MCF 10A (cell line): ENCODE data around the gene ADGRG6. TPM values are rescaled to one million over a fixed set of nuclear protein-coding genes. Genes with fewer than 3 reads are reported as not detected.
A peak's percentile ranks its signal among the peaks of the same experiment; 100 is the strongest.

Experiments used
- Bru-seq: library from RNA; stranded (reverse); fragments of 400-500 nt; gene quantifications from one replicate; lab custom pipeline; 2021; lab: Mats Ljungman, UMichigan
- BruChase-seq, 2 experiments: library from RNA; stranded (reverse); fragments of 400-500 nt; gene quantifications; one replicate each; lab custom pipeline; 2021; lab: Mats Ljungman, UMichigan
- BruUV-seq: library from RNA; stranded (reverse); fragments of 400-500 nt; replicated peaks from 2 replicates; lab custom pipeline; 2021; lab: Mats Ljungman, UMichigan
- CTCF ChIA-PET: fragments of 300-600 bp; sonication (Branson Sonifier 250); formaldehyde crosslinking; extraction: SDS; loops from one replicate; lab custom pipeline; 2021; ENCODE audit warnings: antibody characterized with exemption, inconsistent platforms; lab: Yijun Ruan, JAX
- POLR2A ChIA-PET: fragments of 300-600, 350-650 bp; sonication (Branson Sonifier 250); formaldehyde crosslinking; extraction: SDS; loops from one replicate; lab custom pipeline; 2020; ENCODE audit warnings: antibody characterized with exemption, inconsistent platforms; lab: Yijun Ruan, JAX
- DNase-seq: peaks from one replicate; pipeline ENCODE4 v3.0.0-alpha.2; 2018; ENCODE audit not compliant: unreplicated experiment
- H3K27ac Mint-ChIP-seq: one replicate; pipeline ENCODE4 v1.8.0; 2022; ENCODE audit warnings: mild to moderate bottlenecking, low read depth, mixed read lengths; ENCODE audit not compliant: unreplicated experiment
- H3K27me3 Mint-ChIP-seq: one replicate; pipeline ENCODE4 v1.8.0; 2022; ENCODE audit warnings: mixed read lengths; ENCODE audit not compliant: insufficient read depth, unreplicated experiment
- H3K36me3 Mint-ChIP-seq: one replicate; pipeline ENCODE4 v1.8.0; 2022; ENCODE audit warnings: mild to moderate bottlenecking, moderate library complexity, mixed read lengths; ENCODE audit not compliant: insufficient read depth, unreplicated experiment
- H3K4me1 Mint-ChIP-seq: one replicate; pipeline ENCODE4 v1.8.0; 2022; ENCODE audit warnings: mixed read lengths; ENCODE audit not compliant: insufficient read depth, unreplicated experiment
- H3K4me3 Mint-ChIP-seq: one replicate; pipeline ENCODE4 v1.8.0; 2022; ENCODE audit warnings: mild to moderate bottlenecking, moderate library complexity, mixed read lengths; ENCODE audit not compliant: unreplicated experiment
- H3K9me3 Mint-ChIP-seq: one replicate; pipeline ENCODE4 v1.8.0; 2022; ENCODE audit warnings: mixed read lengths; ENCODE audit not compliant: unreplicated experiment
- intact Hi-C: fragments of 100-400 bp; cut with micrococcal nuclease; formaldehyde crosslinking; loops from 2 replicates; pipeline ENCODE4 v1.14.1; 2022
- long read RNA-seq: library from polyadenylated mRNA; stranded (forward); transcript quantifications from one replicate; pipeline ENCODE4 v2.0.0, GENCODE V29; 2022
- total RNA-seq: library from RNA; stranded (reverse); gene quantifications from 2 replicates; pipeline ENCODE4 v1.2.3, GENCODE V29; 2022
- TF ChIP-seq, protein P1 (sequence below): fragments of 200-600 bp; IDR thresholded peaks from one replicate; pipeline ENCODE4 v1.8.0; 2022; ENCODE audit warnings: antibody characterized with exemption, mild to moderate bottlenecking; ENCODE audit not compliant: unreplicated experiment

ADGRG6 gene
- 28.8 and 44.2 TPM in 2 replicates for total RNA-seq
- percentile 70 among the genes with signal in this experiment for Bru-seq, nascent RNA
- BruChase-seq, experiment 1, labeled RNA remaining after a 6-hour chase = percentile 66 among the genes with signal in this experiment
- percentile 63 among the genes with signal in this experiment for BruChase-seq, experiment 2, labeled RNA remaining after a 2-hour chase
- long read RNA-seq, full-length matches to known transcripts = 25 of 46 reads
- long read RNA-seq, partial matches to known transcripts = 8 of 46 reads
- long read RNA-seq, other reads (novel, unspliced or antisense) = 13 of 46 reads

DNA sequence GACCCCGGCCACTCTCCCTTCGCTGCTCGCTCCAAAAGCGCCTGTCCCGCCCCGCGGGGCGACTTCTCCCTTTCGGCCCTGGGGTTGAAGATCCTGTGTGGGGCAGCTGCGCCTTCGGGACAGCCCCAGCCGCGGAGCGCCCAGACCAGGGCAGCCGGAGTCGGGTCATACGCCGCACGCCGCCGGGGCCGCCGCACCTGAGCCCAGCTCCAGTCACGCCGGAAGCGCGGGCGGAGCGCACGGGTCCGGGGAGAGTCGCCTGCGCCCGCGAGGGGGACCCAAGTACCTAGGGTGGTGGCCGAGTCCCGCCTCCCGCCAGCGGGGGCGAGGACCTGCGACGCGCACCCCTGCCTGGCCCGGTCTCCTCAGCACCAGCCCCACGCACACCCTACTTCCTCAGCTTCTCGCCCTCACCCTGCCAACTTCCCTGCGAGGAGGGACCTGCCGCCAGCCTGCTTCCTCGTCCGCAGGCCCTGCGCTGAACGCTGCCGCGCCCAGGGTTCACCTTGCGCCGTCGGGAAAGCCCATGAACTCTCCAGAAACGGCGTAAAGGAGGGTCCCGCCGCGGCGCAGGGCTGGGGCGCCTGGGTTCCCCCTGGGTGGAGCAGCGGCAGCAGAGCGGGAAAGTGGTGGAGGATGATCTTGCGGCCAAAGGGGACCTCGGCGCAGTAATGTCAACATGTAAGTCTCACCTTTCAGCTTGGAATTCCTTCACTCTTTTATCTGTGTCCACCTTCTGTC lies at the start of gene ADGRG6:
ADGRG6 (plus strand) TSS at position 357 of the 741 bp plus-strand sequence; CDS start at position 680, 323 bp downstream.
- ChIA-PET POLR2A (interaction anchor here (0.5 to 6.3 kb wide), 24 partner anchors 8 to 1447 kb away, joined by 3 to 102 read pairs (median 4); partner anchors contain the start of gene VTA1), CTCF (interaction anchor here (0.7 to 2.3 kb wide), 14 partner anchors 17 to 163 kb away, joined by 3 to 13 read pairs (median 5); no protein-coding TSS in a partner anchor)
- DNase-seq = peak; percentile 66
- H3K4me3 Mint-ChIP-seq = peak within 1 kb of the TSS; percentile 87
- BruUV-seq = no TSS peak
- H3K27me3 Mint-ChIP-seq = no peaks in the 10 kb centered on the region
- intact Hi-C loops = loop anchor here (1.0 to 2.0 kb wide), 2 partner anchors 76 to 155 kb away; partner anchors contain the start of genes NMBR and VTA1
- peaks cover 35% of the 10 kb centered on the region for H3K4me1 Mint-ChIP-seq
- H3K9me3 Mint-ChIP-seq = no peaks in the 10 kb centered on the region
- no peaks in the 10 kb centered on the region for H3K36me3 Mint-ChIP-seq
- TF ChIP-seq, protein P1, sequence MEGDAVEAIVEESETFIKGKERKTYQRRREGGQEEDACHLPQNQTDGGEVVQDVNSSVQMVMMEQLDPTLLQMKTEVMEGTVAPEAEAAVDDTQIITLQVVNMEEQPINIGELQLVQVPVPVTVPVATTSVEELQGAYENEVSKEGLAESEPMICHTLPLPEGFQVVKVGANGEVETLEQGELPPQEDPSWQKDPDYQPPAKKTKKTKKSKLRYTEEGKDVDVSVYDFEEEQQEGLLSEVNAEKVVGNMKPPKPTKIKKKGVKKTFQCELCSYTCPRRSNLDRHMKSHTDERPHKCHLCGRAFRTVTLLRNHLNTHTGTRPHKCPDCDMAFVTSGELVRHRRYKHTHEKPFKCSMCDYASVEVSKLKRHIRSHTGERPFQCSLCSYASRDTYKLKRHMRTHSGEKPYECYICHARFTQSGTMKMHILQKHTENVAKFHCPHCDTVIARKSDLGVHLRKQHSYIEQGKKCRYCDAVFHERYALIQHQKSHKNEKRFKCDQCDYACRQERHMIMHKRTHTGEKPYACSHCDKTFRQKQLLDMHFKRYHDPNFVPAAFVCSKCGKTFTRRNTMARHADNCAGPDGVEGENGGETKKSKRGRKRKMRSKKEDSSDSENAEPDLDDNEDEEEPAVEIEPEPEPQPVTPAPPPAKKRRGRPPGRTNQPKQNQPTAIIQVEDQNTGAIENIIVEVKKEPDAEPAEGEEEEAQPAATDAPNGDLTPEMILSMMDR = no peak
- peak within 1 kb of the TSS; percentile 69 for H3K27ac Mint-ChIP-seq

DNA sequence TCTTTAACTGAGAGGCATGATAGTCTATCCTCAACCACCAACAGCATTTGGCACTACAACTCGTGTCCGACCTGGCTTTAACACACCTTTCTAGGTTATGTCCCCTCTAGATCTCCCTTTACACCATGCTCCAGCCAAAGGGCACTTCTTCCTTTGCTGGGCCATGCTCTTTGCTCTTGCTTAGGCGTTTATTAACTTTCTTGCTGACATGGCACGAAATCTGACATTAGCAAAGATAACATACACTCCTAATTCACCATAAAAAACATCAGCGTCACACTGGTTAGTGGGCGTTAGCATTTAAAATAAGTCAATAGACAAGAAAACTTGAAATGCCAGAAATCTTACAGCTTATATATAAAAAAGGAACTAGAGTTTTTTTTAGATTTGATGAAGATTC lies 47.3 kb upstream of the ADGRG6 start:
- H3K9me3 Mint-ChIP-seq = no peaks in the 10 kb centered on the region
- no peaks in the 10 kb centered on the region for H3K4me1 Mint-ChIP-seq
- ChIA-PET POLR2A (no interaction called here), CTCF (interaction anchor here (0.7 kb wide), 1 partner anchor 31 kb away, joined by 4 read pairs; no protein-coding TSS in a partner anchor)
- BruUV-seq = no TSS peak
- H3K36me3 Mint-ChIP-seq = peaks cover 6% of the 10 kb centered on the region
- TF ChIP-seq, protein P1 = no peak
- H3K27ac Mint-ChIP-seq = no peak overlapping the region
- DNase-seq = no peak
- H3K27me3 Mint-ChIP-seq = no peaks in the 10 kb centered on the region
- H3K4me3 Mint-ChIP-seq = no peak overlapping the region
- intact Hi-C loops = no loop called here

DNA sequence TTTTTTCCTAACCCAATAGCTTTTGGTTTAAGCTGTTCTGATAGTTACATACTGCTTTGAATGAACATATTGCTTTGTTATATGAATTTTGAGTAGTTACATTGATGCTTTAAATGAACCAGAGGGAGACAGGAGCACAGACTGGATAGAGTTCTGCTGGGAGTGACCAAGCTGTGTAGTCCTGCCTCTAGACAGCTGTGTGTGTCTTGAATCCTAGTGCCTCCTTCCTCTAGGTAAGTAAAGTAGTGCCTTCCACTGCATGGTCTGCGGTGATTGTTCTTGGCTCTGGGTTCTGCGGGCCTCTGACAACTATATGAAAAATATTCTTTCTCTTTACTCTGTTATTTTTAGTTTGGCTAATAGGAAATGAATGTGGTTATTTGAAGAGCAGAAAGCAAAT lies 46.0 kb upstream of the ADGRG6 start:
- Mint-ChIP-seq H3K4me3 (no peak overlapping the region), H3K27ac (no peak overlapping the region), H3K4me1 (no peaks in the 10 kb centered on the region), H3K27me3 (no peaks in the 10 kb centered on the region), H3K9me3 (no peaks in the 10 kb centered on the region), H3K36me3 (peaks cover 6% of the 10 kb centered on the region)
- intact Hi-C loops = no loop called here
- POLR2A ChIA-PET = interaction anchor here (1.2 kb wide), 1 partner anchor 123 kb away, joined by 3 read pairs; no protein-coding TSS in a partner anchor
- TF ChIP-seq, protein P1 = no peak
- BruUV-seq = no TSS peak
- CTCF ChIA-PET = interaction anchor here (0.6 kb wide), 1 partner anchor 725 kb away, joined by 3 read pairs; no protein-coding TSS in a partner anchor
- DNase-seq = no peak

DNA sequence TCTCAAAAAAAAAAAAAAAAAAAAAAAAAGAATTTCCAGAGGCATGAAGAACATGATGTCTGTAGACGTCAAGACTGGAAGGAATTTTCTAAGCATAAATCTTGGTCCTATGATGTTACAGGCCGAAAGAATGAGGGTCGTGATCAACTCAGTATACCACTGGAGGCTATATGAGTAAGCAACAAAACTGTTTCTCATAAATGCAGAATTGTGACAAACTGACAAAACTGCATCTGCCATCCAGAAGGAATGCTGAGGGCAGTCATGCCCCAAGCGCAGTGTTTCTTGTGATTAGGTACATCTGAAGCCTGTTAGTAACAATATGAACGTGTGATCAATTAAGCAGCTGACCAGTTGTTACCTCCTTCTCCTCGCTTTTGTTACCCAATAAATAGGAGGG lies 43.5 kb upstream of the ADGRG6 start:
- ChIA-PET POLR2A (no interaction called here), CTCF (no interaction called here)
- no peak overlapping the region for H3K27ac Mint-ChIP-seq
- intact Hi-C loops = no loop called here
- no TSS peak for BruUV-seq
- DNase-seq = no peak
- H3K4me1 Mint-ChIP-seq = no peaks in the 10 kb centered on the region
- TF ChIP-seq, protein P1 = no peak
- H3K36me3 Mint-ChIP-seq = peaks cover 6% of the 10 kb centered on the region
- H3K27me3 Mint-ChIP-seq = no peaks in the 10 kb centered on the region
- H3K9me3 Mint-ChIP-seq = no peaks in the 10 kb centered on the region
- no peak overlapping the region for H3K4me3 Mint-ChIP-seq
